H1 (cell line): ENCODE results near the gene DOCK1. TPM values are rescaled to one million over a fixed set of nuclear protein-coding genes. Genes with fewer than 3 reads are reported as not detected.

Experiments
- CTCF ChIA-PET: fragments of 300-600 bp; sonication (Branson Sonifier 250); formaldehyde crosslinking; loops from one replicate; lab custom pipeline; 2021; ENCODE audit not compliant: partially characterized antibody; lab: Charles Lee
- POLR2A ChIA-PET: fragments of 300-600 bp; sonication (Branson Sonifier 250); formaldehyde crosslinking; loops from one replicate; lab custom pipeline; 2021; ENCODE audit warnings: inconsistent platforms; ENCODE audit not compliant: partially characterized antibody; lab: Charles Lee
- DNase-seq, 2 experiments: peaks; one replicate each; pipeline versions ENCODE4 v3.0.0 to v3.0.0-alpha.2; 2010 to 2022; ENCODE audit warnings: low spot score in 2 of 2, low read depth in 1 of 2, mixed read lengths in 1 of 2
- FAIRE-seq: peaks from 2 replicates; lab custom pipeline; 2011; peaks lifted over from hg19 to GRCh38; lab: Jason Lieb, UNC
- H2AFZ ChIP-seq: 2 replicates; pipeline ENCODE4 v1.8.1; 2012; ENCODE audit warnings: low read length, inconsistent platforms
- H2AK5ac ChIP-seq: 2 replicates; pipeline ENCODE4 v1.6.1; 2013; ENCODE audit warnings: low read depth, low read length
- H2BK120ac ChIP-seq: replicated peaks from 2 replicates; pipeline ENCODE3; 2013; ENCODE audit warnings: low read depth, low read length, inconsistent platforms
- H2BK12ac ChIP-seq: 2 replicates; pipeline ENCODE4 v1.6.1; 2013; ENCODE audit warnings: low read depth, low read length
- H2BK15ac ChIP-seq: 2 replicates; pipeline ENCODE4 v1.6.1; 2013; ENCODE audit warnings: low read length
- H2BK20ac ChIP-seq: 2 replicates; pipeline ENCODE4 v1.6.1; 2013; ENCODE audit warnings: low read length
- H2BK5ac ChIP-seq: 2 replicates; pipeline ENCODE4 v1.6.1; 2013; ENCODE audit warnings: low read depth, low read length
- H3K14ac ChIP-seq: 2 replicates; pipeline ENCODE4 v1.6.1; 2013; ENCODE audit warnings: inconsistent platforms; ENCODE audit not compliant: insufficient read length
- H3K18ac ChIP-seq: 2 replicates; pipeline ENCODE4 v1.6.1; 2013; ENCODE audit warnings: low read length; ENCODE audit errors: extremely low read depth
- H3K23ac ChIP-seq: 2 replicates; pipeline ENCODE4 v1.6.1; 2013; ENCODE audit warnings: inconsistent platforms; ENCODE audit not compliant: insufficient read length
- H3K23me2 ChIP-seq: 2 replicates; pipeline ENCODE4 v1.6.1; 2013; ENCODE audit warnings: low read depth, low read length
- H3K27ac ChIP-seq: 2 replicates; pipeline ENCODE4 v1.6.1; 2011; ENCODE audit warnings: low read depth, low read length, inconsistent platforms
- H3K27me3 ChIP-seq, 4 experiments: replicated peaks in 1 of 4; 1 replicate in 1 of 4; 2 replicates in 3 of 4; pipeline versions ENCODE4 v1.6.1 to v1.8.1; 2011 to 2013; ENCODE audit warnings: low read length in 3 of 4, mild to moderate bottlenecking in 3 of 4, inconsistent platforms in 2 of 4, mixed read lengths in 2 of 4, moderate library complexity in 1 of 4; ENCODE audit not compliant: control insufficient read depth in 3 of 4, insufficient read depth in 3 of 4; ENCODE audit errors: extremely low read depth in 1 of 4
- H3K36me3 ChIP-seq, 4 experiments: 2 replicates each; pipeline versions ENCODE4 v1.6.1 to v1.8.1; 2011 to 2013; ENCODE audit warnings: mild to moderate bottlenecking in 4 of 4, low read length in 3 of 4, moderate library complexity in 2 of 4, control low read depth in 1 of 4, inconsistent platforms in 1 of 4; ENCODE audit not compliant: insufficient read depth in 4 of 4, control insufficient read depth in 2 of 4
- H3K4ac ChIP-seq: replicated peaks from 2 replicates; pipeline ENCODE3; 2013; ENCODE audit warnings: low read length, low read depth, mixed read lengths, inconsistent platforms; ENCODE audit not compliant: insufficient read length
- H3K4me1 ChIP-seq, 4 experiments: replicated peaks in 1 of 4; 1 replicate in 1 of 4; 2 replicates in 3 of 4; pipeline versions ENCODE4 v1.6.1 to v1.8.1; 2011 to 2013; ENCODE audit warnings: low read length in 3 of 4, inconsistent platforms in 2 of 4, mixed read lengths in 1 of 4; ENCODE audit not compliant: insufficient read depth in 4 of 4, control insufficient read depth in 3 of 4
- H3K4me2 ChIP-seq, 2 experiments: 2 replicates each; pipeline versions ENCODE4 v1.6.1 to v1.8.1; 2011 to 2013; ENCODE audit warnings: low read depth in 2 of 2, low read length in 2 of 2, control low read depth in 1 of 2, inconsistent platforms in 1 of 2, mild to moderate bottlenecking in 1 of 2; ENCODE audit not compliant: insufficient read depth in 1 of 2
- H3K4me3 ChIP-seq, 4 experiments: fragments of 200-600, 300-600 bp in 1 of 4; sonication (generic), shearing (Covaris generic), sonication (Bioruptor Twin) in 1 of 4; 2 replicates each; pipeline versions ENCODE4 v1.5.1 to v1.8.1; 2011 to 2016; ENCODE audit warnings: low read length in 4 of 4, low read depth in 3 of 4, control low read depth in 2 of 4, inconsistent platforms in 2 of 4, mild to moderate bottlenecking in 2 of 4, mixed read lengths in 1 of 4, moderate library complexity in 1 of 4; ENCODE audit not compliant: insufficient read depth in 2 of 4; ENCODE audit errors: extremely low read depth in 1 of 4
- H3K56ac ChIP-seq: replicated peaks from 2 replicates; pipeline ENCODE3; 2013; ENCODE audit warnings: low read depth, mild to moderate bottlenecking, mixed read lengths, low read length, inconsistent platforms; ENCODE audit not compliant: insufficient read length
- H3K79me1 ChIP-seq: 2 replicates; pipeline ENCODE4 v1.6.1; 2013; ENCODE audit warnings: low read depth, low read length, control low read depth
- H3K79me2 ChIP-seq, 2 experiments: 2 replicates each; pipeline versions ENCODE4 v1.6.1 to v1.8.1; 2012 to 2013; ENCODE audit warnings: low read length in 2 of 2, mild to moderate bottlenecking in 2 of 2, inconsistent platforms in 1 of 2; ENCODE audit not compliant: insufficient read depth in 2 of 2, control insufficient read depth in 1 of 2
- H3K9ac ChIP-seq, 4 experiments: replicated peaks in 1 of 4; 1 replicate in 1 of 4; 2 replicates in 3 of 4; pipeline versions ENCODE4 v1.6.1 to v1.8.1; 2011 to 2013; ENCODE audit warnings: low read depth in 3 of 4, low read length in 3 of 4, control low read depth in 2 of 4, mild to moderate bottlenecking in 2 of 4, moderate library complexity in 2 of 4, inconsistent platforms in 1 of 4; ENCODE audit errors: extremely low read depth in 1 of 4
- H3K9me3 ChIP-seq, 2 experiments: 2 replicates each; pipeline versions ENCODE4 v1.6.1 to v1.8.1; 2012 to 2013; ENCODE audit warnings: mild to moderate bottlenecking in 2 of 2, moderate library complexity in 2 of 2, control low read depth in 1 of 2, inconsistent platforms in 1 of 2, low read depth in 1 of 2, low read length in 1 of 2, mixed read lengths in 1 of 2; ENCODE audit not compliant: insufficient read depth in 2 of 2
- H4K20me1 ChIP-seq, 2 experiments: replicated peaks in 1 of 2; 2 replicates each; pipeline versions ENCODE3 to v1.8.1; 2011 to 2013; ENCODE audit warnings: inconsistent platforms in 2 of 2, low read length in 2 of 2, mild to moderate bottlenecking in 1 of 2; ENCODE audit not compliant: insufficient read depth in 2 of 2, control insufficient read depth in 1 of 2
- H4K5ac ChIP-seq: 2 replicates; pipeline ENCODE4 v1.6.1; 2013; ENCODE audit warnings: low read length, low read depth, mixed read lengths, inconsistent platforms; ENCODE audit not compliant: insufficient read length
- H4K8ac ChIP-seq: 2 replicates; pipeline ENCODE4 v1.8.0; 2013; ENCODE audit warnings: mild to moderate bottlenecking, moderate library complexity, low read length, inconsistent platforms; ENCODE audit not compliant: insufficient read depth; ENCODE audit errors: extremely low read depth
- H4K91ac ChIP-seq: replicated peaks from 2 replicates; pipeline ENCODE3; 2013; ENCODE audit warnings: low read length, mixed read lengths, inconsistent platforms; ENCODE audit not compliant: insufficient read length
- CBX8 ChIP-seq: fragments of 300-800, 300-1000 bp; sonication (generic); IDR thresholded peaks from 2 replicates; pipeline ENCODE4 v1.7.1; 2016; ENCODE audit warnings: low read depth, low read length, borderline replicate concordance
- CEBPB ChIP-seq: IDR thresholded peaks from 2 replicates; pipeline ENCODE4 v1.6.1; 2012; ENCODE audit warnings: low read depth, low read length
- E2F6 ChIP-seq: IDR thresholded peaks from 2 replicates; pipeline ENCODE4 v1.6.1; 2012; ENCODE audit warnings: inconsistent platforms
- PHF8 ChIP-seq: fragments of 200-600 bp; sonication (generic); conservative IDR thresholded peaks from 2 replicates; pipeline ENCODE4 v1.7.1; 2012; ENCODE audit warnings: low read depth, mild to moderate bottlenecking, inconsistent platforms, low read length, moderate library complexity
- RBBP5 ChIP-seq: IDR thresholded peaks from 2 replicates; pipeline ENCODE4 v1.7.1; 2012; ENCODE audit warnings: low read depth, mild to moderate bottlenecking, inconsistent platforms, low read length, moderate library complexity, borderline replicate concordance
- SP4 ChIP-seq: IDR thresholded peaks from 2 replicates; pipeline ENCODE4 v1.6.1; 2012; ENCODE audit warnings: low read length, inconsistent platforms
- SUZ12 ChIP-seq: fragments of 200-600 bp; sonication (generic); IDR thresholded peaks from 2 replicates; pipeline ENCODE4 v1.6.1; 2012; ENCODE audit warnings: mild to moderate bottlenecking, inconsistent platforms, low read length, moderate library complexity, mixed read lengths
- TEAD4 ChIP-seq: IDR thresholded peaks from 2 replicates; pipeline ENCODE4 v1.6.1; 2012; ENCODE audit warnings: low read depth, low read length, inconsistent platforms, mixed read lengths
- USF2 ChIP-seq: IDR thresholded peaks from 2 replicates; pipeline ENCODE4 v1.6.1; 2011; ENCODE audit warnings: low read length, improper control_type of control experiment
- WGBS, 2 experiments: shearing (Covaris generic) in 1 of 2; methylation state at CpG; one replicate each; pipeline versions ENCODE4 v1.1.6 to v1.1.7; 2013 to 2015; ENCODE audit warnings: low lambda C conversion rate in 2 of 2, mixed read lengths in 2 of 2, inconsistent platforms in 1 of 2, low coverage in 1 of 2, missing lambda C conversion rate in 1 of 2; ENCODE audit not compliant: insufficient replicate concordance in 2 of 2, insufficient coverage in 1 of 2, insufficient read length in 1 of 2; ENCODE audit errors: extremely low coverage in 1 of 2, missing lambda C conversion rate in 1 of 2; 5-methylcytosine and 5-hydroxymethylcytosine counted together
- polyA plus RNA-seq, 7 experiments: library from polyadenylated mRNA; depleted of rRNA in 3 of 7; stranded (reverse) in 5 of 7; unstranded in 2 of 7; fragments of >200 nt in 5 of 7; fragments of 200-250 nt in 2 of 7; gene quantifications; 1 replicate in 5 of 7; 2 replicates in 1 of 7; 4 replicates in 1 of 7; pipeline versions ENCODE4 v1.2.1 to v1.2.3, GENCODE V29; 2011 to 2013; ENCODE audit warnings: missing spikeins in 2 of 7, mixed read lengths in 2 of 7
- total RNA-seq: library from RNA; stranded (reverse); fragmentation: NEBNext Ultra II Directional; extraction: Animal tissue kit (Norgen Biotek cat#: 25700); gene quantifications from 2 replicates; pipeline ENCODE4 v1.2.1, GENCODE V29; 2021

The DOCK1 gene
- total and polyA plus RNA-seq, 2 of the 8 experiments (the other 6 are each of a cell fraction or from before 2014, with no cell fraction given) = 11.6 to 53.0 TPM

GRCh38 chr10:127410030-127410429 lies 504.8 kb downstream of the DOCK1 start:
- Histone ChIP-seq H3K4me1 (no peaks in the 10 kb centered on the region), H3K79me1 (no peaks in the 10 kb centered on the region; the same call in 1 of the 2 replicates), H3K14ac (no peak overlapping the region), H3K23ac (no peak overlapping the region), H3K79me2 (no peaks in the 10 kb centered on the region), H3K56ac (no peak overlapping the region), H4K20me1 (no peaks in the 10 kb centered on the region), H2BK12ac (no peak overlapping the region), H2BK5ac (no peak overlapping the region), H3K4ac (no peak overlapping the region), H3K9me3 (no peaks in the 10 kb centered on the region), H2AK5ac (no peak overlapping the region), H3K36me3 (peaks cover 0 to 7% (median 0%) of the 10 kb centered on the region in 4 experiments; a peak in 1 of 8 replicates), H2BK120ac (no peak overlapping the region), H4K8ac (no peak overlapping the region), H4K91ac (no peak overlapping the region), H3K4me3 (no peak overlapping the region), H4K5ac (no peak overlapping the region), H3K23me2 (no peaks in the 10 kb centered on the region), H2BK15ac (no peak overlapping the region), H2AFZ (no peak overlapping the region), H3K27me3 (no peaks in the 10 kb centered on the region), H2BK20ac (no peak overlapping the region), H3K9ac (no peak overlapping the region), H3K4me2 (no peak overlapping the region), H3K18ac (no peak overlapping the region), H3K27ac (no peak overlapping the region)
- whole genome bisulfite sequencing, 2 experiments = 87% methylated on average over 9 of the region's 9 CpGs; no CpG with 5 or more reads in 1 of the 2 experiments
- ChIA-PET CTCF (interaction anchor here (0.7 kb wide), 1 partner anchor 74 kb away, joined by 3 read pairs; no protein-coding TSS in a partner anchor), POLR2A (no interaction called here)
- TF ChIP-seq USF2 (no peak), SP4 (no peak), E2F6 (no peak), RBBP5 (no peak), PHF8 (no peak), CEBPB (no peak), SUZ12 (no peak), TEAD4 (no peak), CBX8 (no peak)
- FAIRE-seq (no peak), DNase-seq (no peak)
